ENCODE data around the gene NUDT5. TPM values are rescaled to one million over a fixed set of nuclear protein-coding genes. Genes with fewer than 3 reads are reported as not detected.

NUDT5 gene
- total and polyA plus RNA-seq, 2 of the 13 experiments (the other 11 are each of a cell fraction or from before 2014, with no cell fraction given) = 79.6 to 134 TPM

DNA sequence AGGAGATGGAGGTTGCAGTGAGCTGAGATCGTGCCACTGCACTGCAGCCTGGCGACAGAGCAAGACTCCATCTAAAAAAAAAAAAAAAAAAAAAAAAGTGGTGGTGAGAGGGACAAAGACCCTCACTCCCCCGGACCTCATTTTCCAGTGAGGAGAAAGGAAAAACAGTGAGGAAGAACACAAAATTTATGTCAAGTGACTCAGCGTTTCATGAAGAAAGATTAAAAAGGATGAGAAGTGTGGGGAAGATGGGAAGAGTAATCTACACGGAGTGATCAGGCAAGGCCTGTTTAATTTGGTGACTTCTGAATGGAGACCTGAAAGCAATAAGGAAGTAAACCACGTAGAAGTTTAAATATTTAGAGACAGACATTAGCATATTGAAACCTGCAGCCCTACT is 7.0 kb downstream of the NUDT5 start:
- no peak for TF ChIP-seq RARA (CRISPR knock-in tag; IDR thresholded peaks at IDR 0.05)
- peak; percentile 39; the same call in 1 of the 2 replicates for TF ChIP-seq NFE2L2 (IDR thresholded peaks at IDR 0.05; ENCODE audit: low read length)
- H4K20me1 ChIP-seq (ENCODE audit: insufficient read depth, low read length) = no peaks in the 10 kb centered on the region
- no peak overlapping the region for H2AFZ ChIP-seq (ENCODE audit: low read length)
- DNase-seq (ENCODE audit: low spot score) (no peak), FAIRE-seq (no peak), ATAC-seq (no peak)
- H3K9me3 ChIP-seq (ENCODE audit: low read length) = no peaks in the 10 kb centered on the region
- H3K27me3 ChIP-seq (ENCODE audit: control insufficient read depth in 1 of 2, insufficient read depth in 2 of 2, low read length in 2 of 2) = no peaks in the 10 kb centered on the region
- H3K4me2 ChIP-seq (ENCODE audit: low read depth, low read length) = no peak overlapping the region
- no peak overlapping the region for H3K9ac ChIP-seq (ENCODE audit: insufficient read depth, low read depth, low read length)
- H3K27ac ChIP-seq (ENCODE audit: extremely low read length, insufficient read depth, low read length) = no peak overlapping the region
- BruUV-seq (replicated peaks) = no TSS peak
- ChIA-PET POLR2A (no interaction called here), CTCF (ENCODE audit: low intra/inter-chr PET ratio, low total read pairs) (no interaction called here)
- H3K79me2 ChIP-seq (ENCODE audit: insufficient read depth, low read length) = peaks cover 36% of the 10 kb centered on the region
- 93% methylated on average over 6 of the region's 6 CpGs for WGBS (ENCODE audit: low lambda C conversion rate)
- H3K4me1 ChIP-seq (ENCODE audit: insufficient read depth, low read length) = peaks cover 36% of the 10 kb centered on the region
- H3K4me3 ChIP-seq (replicated peaks in 1 of 3; ENCODE audit: insufficient read depth in 1 of 3, low read depth in 2 of 3, low read length in 3 of 3) = no peak overlapping the region
- H3K36me3 ChIP-seq (replicated peaks in 1 of 2; ENCODE audit: control insufficient read depth in 1 of 2, insufficient read depth in 2 of 2, low read length in 2 of 2) = peaks cover 5 to 24% of the 10 kb centered on the region in 2 experiments
- intact Hi-C loops (cut with micrococcal nuclease; ENCODE audit: unreplicated experiment) (no loop called here), in situ Hi-C loops (cut with HindIII; ENCODE audit: extremely low pct_ligation_motif_present, low pct_unique_long_range_greater_than_20kb) (no loop called here)

DNA sequence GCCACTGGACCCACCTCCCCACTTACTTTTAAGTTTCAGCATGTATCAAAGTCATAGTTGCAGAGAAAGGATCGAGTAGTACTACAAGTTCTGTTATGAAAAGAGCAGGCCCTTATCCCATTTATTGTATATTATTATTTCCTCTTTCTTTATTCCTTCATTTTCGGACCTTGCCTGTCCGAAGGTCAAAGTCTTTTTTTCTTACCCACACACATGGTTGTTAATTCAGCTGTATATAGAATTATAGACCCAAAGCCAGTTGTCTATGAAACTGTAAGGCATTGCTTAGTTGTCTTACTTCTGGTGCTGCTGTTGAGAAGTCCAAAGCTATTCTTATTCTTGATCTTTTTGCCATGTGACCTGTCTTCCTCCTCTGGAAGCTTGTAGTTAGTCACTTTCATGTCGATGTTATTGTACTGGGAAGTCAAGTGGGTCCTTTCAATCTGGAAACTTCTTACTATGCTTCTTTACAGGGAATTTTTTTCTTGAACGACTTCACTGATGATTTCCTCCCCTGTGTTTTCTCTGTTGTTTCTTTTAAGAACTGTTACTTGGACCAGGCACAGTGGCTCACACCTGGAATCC is 8.3 kb downstream of the NUDT5 start:
- ATAC-seq (no peak), FAIRE-seq (no peak), DNase-seq (ENCODE audit: low spot score) (no peak)
- Histone ChIP-seq H3K4me3 (replicated peaks in 1 of 3; ENCODE audit: insufficient read depth in 1 of 3, low read depth in 2 of 3, low read length in 3 of 3) (no peak overlapping the region), H3K27ac (ENCODE audit: extremely low read length, insufficient read depth, low read length) (no peak overlapping the region), H3K36me3 (replicated peaks in 1 of 2; ENCODE audit: control insufficient read depth in 1 of 2, insufficient read depth in 2 of 2, low read length in 2 of 2) (peaks cover 5 to 31% of the 10 kb centered on the region in 2 experiments), H3K9ac (ENCODE audit: insufficient read depth, low read depth, low read length) (no peak overlapping the region), H2AFZ (ENCODE audit: low read length) (no peak overlapping the region), H3K4me1 (ENCODE audit: insufficient read depth, low read length) (peaks cover 24% of the 10 kb centered on the region), H3K79me2 (ENCODE audit: insufficient read depth, low read length) (peaks cover 27% of the 10 kb centered on the region), H3K4me2 (ENCODE audit: low read depth, low read length) (no peak overlapping the region), H4K20me1 (ENCODE audit: insufficient read depth, low read length) (no peaks in the 10 kb centered on the region), H3K9me3 (ENCODE audit: low read length) (no peaks in the 10 kb centered on the region), H3K27me3 (ENCODE audit: control insufficient read depth in 1 of 2, insufficient read depth in 2 of 2, low read length in 2 of 2) (no peaks in the 10 kb centered on the region)
- ChIA-PET POLR2A (no interaction called here), CTCF (ENCODE audit: low intra/inter-chr PET ratio, low total read pairs) (no interaction called here)
- in situ Hi-C loops (cut with HindIII; ENCODE audit: extremely low pct_ligation_motif_present, low pct_unique_long_range_greater_than_20kb) = no loop called here
- intact Hi-C loops (cut with micrococcal nuclease; ENCODE audit: unreplicated experiment) = no loop called here
- BruUV-seq (replicated peaks) = no TSS peak
- 96% methylated on average over 5 of the region's 5 CpGs for WGBS (ENCODE audit: low lambda C conversion rate)
- TF ChIP-seq BORCS8-MEF2B (CRISPR knock-in tag; IDR thresholded peaks at IDR 0.05) = no peak
- TF ChIP-seq HHEX (CRISPR knock-in tag; IDR thresholded peaks at IDR 0.05) = no peak
- no peak for TF ChIP-seq PCBP2 (optimal IDR thresholded peaks at IDR 0.05; ENCODE audit: low read depth, low read length, poor library complexity, severe bottlenecking)
- no peak for TF ChIP-seq AGO2 (optimal IDR thresholded peaks at IDR 0.05; ENCODE audit: low read depth, low read length)
- no peak for TF ChIP-seq FOXJ3 (CRISPR knock-in tag; IDR thresholded peaks at IDR 0.05; ENCODE audit: borderline replicate concordance)
- no peak for TF ChIP-seq ZNF747 (CRISPR knock-in tag; IDR thresholded peaks at IDR 0.05; ENCODE audit: borderline replicate concordance)
- no peak for TF ChIP-seq ZNF136 (CRISPR knock-in tag; IDR thresholded peaks at IDR 0.05; ENCODE audit: low read depth)
- TF ChIP-seq PCBP1 (IDR thresholded peaks at IDR 0.05; ENCODE audit: borderline replicate concordance, low read depth, low read length) = no peak
- no peak for TF ChIP-seq TCF7 (IDR thresholded peaks at IDR 0.05; ENCODE audit: low read depth)
- TF ChIP-seq RBAK (CRISPR knock-in tag; IDR thresholded peaks at IDR 0.05) = no peak
- no peak for TF ChIP-seq ZNF430 (CRISPR knock-in tag; IDR thresholded peaks at IDR 0.05)
- TF ChIP-seq, protein P1, sequence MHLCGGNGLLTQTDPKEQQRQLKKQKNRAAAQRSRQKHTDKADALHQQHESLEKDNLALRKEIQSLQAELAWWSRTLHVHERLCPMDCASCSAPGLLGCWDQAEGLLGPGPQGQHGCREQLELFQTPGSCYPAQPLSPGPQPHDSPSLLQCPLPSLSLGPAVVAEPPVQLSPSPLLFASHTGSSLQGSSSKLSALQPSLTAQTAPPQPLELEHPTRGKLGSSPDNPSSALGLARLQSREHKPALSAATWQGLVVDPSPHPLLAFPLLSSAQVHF (CRISPR knock-in tag; IDR thresholded peaks at IDR 0.05) = no peak
- TF ChIP-seq, protein P2, sequence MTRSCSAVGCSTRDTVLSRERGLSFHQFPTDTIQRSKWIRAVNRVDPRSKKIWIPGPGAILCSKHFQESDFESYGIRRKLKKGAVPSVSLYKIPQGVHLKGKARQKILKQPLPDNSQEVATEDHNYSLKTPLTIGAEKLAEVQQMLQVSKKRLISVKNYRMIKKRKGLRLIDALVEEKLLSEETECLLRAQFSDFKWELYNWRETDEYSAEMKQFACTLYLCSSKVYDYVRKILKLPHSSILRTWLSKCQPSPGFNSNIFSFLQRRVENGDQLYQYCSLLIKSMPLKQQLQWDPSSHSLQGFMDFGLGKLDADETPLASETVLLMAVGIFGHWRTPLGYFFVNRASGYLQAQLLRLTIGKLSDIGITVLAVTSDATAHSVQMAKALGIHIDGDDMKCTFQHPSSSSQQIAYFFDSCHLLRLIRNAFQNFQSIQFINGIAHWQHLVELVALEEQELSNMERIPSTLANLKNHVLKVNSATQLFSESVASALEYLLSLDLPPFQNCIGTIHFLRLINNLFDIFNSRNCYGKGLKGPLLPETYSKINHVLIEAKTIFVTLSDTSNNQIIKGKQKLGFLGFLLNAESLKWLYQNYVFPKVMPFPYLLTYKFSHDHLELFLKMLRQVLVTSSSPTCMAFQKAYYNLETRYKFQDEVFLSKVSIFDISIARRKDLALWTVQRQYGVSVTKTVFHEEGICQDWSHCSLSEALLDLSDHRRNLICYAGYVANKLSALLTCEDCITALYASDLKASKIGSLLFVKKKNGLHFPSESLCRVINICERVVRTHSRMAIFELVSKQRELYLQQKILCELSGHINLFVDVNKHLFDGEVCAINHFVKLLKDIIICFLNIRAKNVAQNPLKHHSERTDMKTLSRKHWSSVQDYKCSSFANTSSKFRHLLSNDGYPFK (CRISPR knock-in tag; IDR thresholded peaks at IDR 0.05; ENCODE audit: borderline replicate concordance) = no peak
- TF ChIP-seq TCF12 (IDR thresholded peaks at IDR 0.05) = no peak
- no peak for TF ChIP-seq TCF12 (CRISPR knock-in tag; IDR thresholded peaks at IDR 0.05)

All from HepG2 (cell line).